ENCODE measurements around the gene RAB11FIP3.

- peak; percentile 55 for TF ChIP-seq POLR2A (IDR thresholded peaks at IDR 0.05)
- no peak for TF ChIP-seq CTCF (IDR thresholded peaks at IDR 0.05)
These were observed 43.4 kb upstream of the RAB11FIP3 start, which contains the start of gene PGAP6 for GRCh38 chr16:381789-382717.

All from prostate gland (tissue), 2 donors.